CD4-positive, alpha-beta memory T cell (primary cell): ENCODE results near the gene XXYLT1. TPM values are rescaled to one million over a fixed set of nuclear protein-coding genes. Genes with fewer than 3 reads are reported as not detected.

Source experiments
- CTCF ChIA-PET: fragments of 350-600 bp; sonication (Branson Sonifier 250); formaldehyde crosslinking; loops from one replicate; lab custom pipeline; 2021; ENCODE audit warnings: inconsistent platforms; ENCODE audit not compliant: partially characterized antibody; lab: Charles Lee
- POLR2A ChIA-PET: fragments of 350-600 bp; sonication (Branson Sonifier 250); formaldehyde crosslinking; loops from one replicate; lab custom pipeline; 2021; ENCODE audit not compliant: partially characterized antibody; lab: Charles Lee
- DNase-seq, 5 donors: peaks; one replicate each; pipeline versions ENCODE4 v3.0.0 to v3.0.0-alpha.2; 2020 to 2022; ENCODE audit warnings: mixed read lengths in 1 of 5
- H3K27ac ChIP-seq: one replicate; pipeline ENCODE4 v1.7.0; 2013; ENCODE audit warnings: low read depth, low read length
- H3K27me3 ChIP-seq: 2 replicates; pipeline ENCODE4 v1.7.0; 2013; ENCODE audit warnings: mild to moderate bottlenecking, low read length, moderate library complexity; ENCODE audit not compliant: insufficient read depth
- H3K36me3 ChIP-seq: 2 replicates; pipeline ENCODE4 v1.7.0; 2013; ENCODE audit warnings: mild to moderate bottlenecking, low read length, moderate library complexity; ENCODE audit not compliant: insufficient read depth
- H3K4me1 ChIP-seq: 2 replicates; pipeline ENCODE4 v1.7.0; 2013; ENCODE audit warnings: mild to moderate bottlenecking, low read length, moderate library complexity; ENCODE audit not compliant: insufficient read depth
- H3K4me3 ChIP-seq, 2 donors: one replicate each; pipeline ENCODE4 v1.7.0; 2013; ENCODE audit warnings: low read length in 2 of 2, mild to moderate bottlenecking in 1 of 2
- H3K9me3 ChIP-seq, 2 donors: one replicate each; pipeline ENCODE4 v1.7.0; 2013; ENCODE audit warnings: low read length in 2 of 2, control low read depth in 1 of 2; ENCODE audit not compliant: control insufficient read depth in 1 of 2
- H3K27ac Mint-ChIP-seq, 7 donors: one replicate each; pipeline ENCODE4 v1.8.0; 2020 to 2021; ENCODE audit warnings: mixed read lengths in 7 of 7, mild to moderate bottlenecking in 6 of 7, inconsistent platforms in 3 of 7, moderate library complexity in 3 of 7
- H3K27me3 Mint-ChIP-seq, 2 donors: one replicate each; pipeline ENCODE4 v1.8.0; 2020 to 2021; ENCODE audit warnings: mixed read lengths in 2 of 2
- H3K36me3 Mint-ChIP-seq, 2 donors: one replicate each; pipeline ENCODE4 v1.8.0; 2020 to 2021; ENCODE audit warnings: mixed read lengths in 2 of 2, inconsistent platforms in 1 of 2, mild to moderate bottlenecking in 1 of 2
- H3K4me1 Mint-ChIP-seq, 4 donors: one replicate each; pipeline ENCODE4 v1.8.0; 2020 to 2021; ENCODE audit warnings: mixed read lengths in 4 of 4, mild to moderate bottlenecking in 1 of 4
- H3K4me3 Mint-ChIP-seq, 8 donors: one replicate each; pipeline ENCODE4 v1.8.0; 2020 to 2021; ENCODE audit warnings: mixed read lengths in 8 of 8, mild to moderate bottlenecking in 7 of 8, moderate library complexity in 6 of 8, inconsistent platforms in 3 of 8
- H3K9me3 Mint-ChIP-seq, 8 donors: one replicate each; pipeline ENCODE4 v1.8.0; 2020 to 2021; ENCODE audit warnings: mixed read lengths in 8 of 8, mild to moderate bottlenecking in 5 of 8, inconsistent platforms in 3 of 8, moderate library complexity in 1 of 8
- intact Hi-C: fragments of 100-400 bp; cut with micrococcal nuclease; formaldehyde crosslinking; loops from one replicate; pipeline ENCODE4 v1.15.1; 2023
- polyA plus RNA-seq, 2 donors: library from polyadenylated mRNA; unstranded; fragments of 300-500 nt; fragmentation: Illumina TruSeq; gene quantifications; one replicate each; pipeline ENCODE4 v1.2.3, GENCODE V29; 2021
- total RNA-seq, 2 experiments: library from RNA; stranded (reverse); gene quantifications; one replicate each; pipeline ENCODE4 v1.2.3, GENCODE V29; 2021

Gene XXYLT1
- total and polyA plus RNA-seq, 4 experiments from 2014 or later = 3.9 to 6.3 (median 4.3) TPM

GRCh38 chr3:195140816-195141793 lies 129.9 kb downstream of the XXYLT1 start:
- Histone ChIP-seq H3K4me3 (no peak overlapping the region), H3K27me3 (no peaks in the 10 kb centered on the region), H3K9me3 (peaks cover 0 to 8% of the 10 kb centered on the region in 2 donors), H3K27ac (no peak overlapping the region), H3K4me1 (no peaks in the 10 kb centered on the region), H3K36me3 (no peaks in the 10 kb centered on the region)
- no peaks in the 10 kb centered on the region for H3K27me3 Mint-ChIP-seq
- POLR2A ChIA-PET = no interaction called here
- intact Hi-C loops = no loop called here
- peaks cover 22 to 32% of the 10 kb centered on the region in 2 donors for H3K36me3 Mint-ChIP-seq
- peaks cover 7 to 24% (median 16%) of the 10 kb centered on the region in 8 donors for H3K9me3 Mint-ChIP-seq
- no peak for DNase-seq
- no peak overlapping the region for H3K4me3 Mint-ChIP-seq
- CTCF ChIA-PET = no interaction called here
- no peaks in the 10 kb centered on the region for H3K4me1 Mint-ChIP-seq
- H3K27ac Mint-ChIP-seq = no peak overlapping the region

GRCh38 chr3:195140410-195140809 lies 130.5 kb downstream of the XXYLT1 start:
- no peak overlapping the region for H3K27ac ChIP-seq
- ChIA-PET POLR2A (no interaction called here), CTCF (no interaction called here)
- no peaks in the 10 kb centered on the region for H3K4me1 ChIP-seq
- Mint-ChIP-seq H3K4me3 (no peak overlapping the region), H3K9me3 (peaks cover 7 to 24% (median 16%) of the 10 kb centered on the region in 8 donors), H3K4me1 (no peaks in the 10 kb centered on the region), H3K27me3 (no peaks in the 10 kb centered on the region), H3K36me3 (peaks cover 21 to 32% of the 10 kb centered on the region in 2 donors), H3K27ac (no peak overlapping the region)
- intact Hi-C loops = no loop called here
- no peak overlapping the region for H3K4me3 ChIP-seq
- DNase-seq = no peak
- peaks cover 0 to 8% of the 10 kb centered on the region in 2 donors for H3K9me3 ChIP-seq
- H3K27me3 ChIP-seq = no peaks in the 10 kb centered on the region
- H3K36me3 ChIP-seq = no peaks in the 10 kb centered on the region

- intact Hi-C loops = no loop called here
- Histone ChIP-seq H3K27me3 (no peaks in the 10 kb centered on the region), H3K36me3 (no peaks in the 10 kb centered on the region), H3K4me3 (no peak overlapping the region), H3K27ac (no peak overlapping the region), H3K4me1 (no peaks in the 10 kb centered on the region), H3K9me3 (peaks cover 0 to 8% of the 10 kb centered on the region in 2 donors)
- H3K36me3 Mint-ChIP-seq = peaks cover 21 to 32% of the 10 kb centered on the region in 2 donors
- ChIA-PET POLR2A (no interaction called here), CTCF (no interaction called here)
- H3K4me1 Mint-ChIP-seq = no peaks in the 10 kb centered on the region
- no peaks in the 10 kb centered on the region for H3K27me3 Mint-ChIP-seq
- no peak overlapping the region for H3K4me3 Mint-ChIP-seq
- DNase-seq = no peak
- peaks cover 7 to 24% (median 16%) of the 10 kb centered on the region in 8 donors for H3K9me3 Mint-ChIP-seq
- no peak overlapping the region for H3K27ac Mint-ChIP-seq
Measured at GRCh38 chr3:195139876-195140240, 131.1 kb downstream of the XXYLT1 start.

GRCh38 chr3:195139091-195139875 lies 131.7 kb downstream of the XXYLT1 start:
- Histone ChIP-seq H3K27ac (no peak overlapping the region), H3K36me3 (no peaks in the 10 kb centered on the region), H3K4me3 (no peak overlapping the region), H3K9me3 (peaks cover 0 to 8% of the 10 kb centered on the region in 2 donors), H3K4me1 (no peaks in the 10 kb centered on the region), H3K27me3 (no peaks in the 10 kb centered on the region)
- CTCF ChIA-PET = interaction anchor here (0.8 kb wide), 1 partner anchor 9 kb away, joined by 3 read pairs; no protein-coding TSS in a partner anchor
- peaks cover 21 to 32% of the 10 kb centered on the region in 2 donors for H3K36me3 Mint-ChIP-seq
- no peaks in the 10 kb centered on the region for H3K4me1 Mint-ChIP-seq
- POLR2A ChIA-PET = no interaction called here
- intact Hi-C loops = no loop called here
- peak overlapping the region in 2 of 7 donors; percentile 19 to 60 for H3K27ac Mint-ChIP-seq
- H3K9me3 Mint-ChIP-seq = peaks cover 7 to 24% (median 16%) of the 10 kb centered on the region in 8 donors
- no peak for DNase-seq
- H3K27me3 Mint-ChIP-seq = no peaks in the 10 kb centered on the region
- H3K4me3 Mint-ChIP-seq = no peak overlapping the region

GRCh38 chr3:195137638-195138588 lies 133.0 kb downstream of the XXYLT1 start:
- H3K9me3 Mint-ChIP-seq = peaks cover 7 to 24% (median 16%) of the 10 kb centered on the region in 8 donors
- no peaks in the 10 kb centered on the region for H3K27me3 Mint-ChIP-seq
- intact Hi-C loops = no loop called here
- DNase-seq = no peak
- peaks cover 21 to 27% of the 10 kb centered on the region in 2 donors for H3K36me3 Mint-ChIP-seq
- no peak overlapping the region for H3K27ac ChIP-seq
- no peak overlapping the region for H3K27ac Mint-ChIP-seq
- H3K4me3 Mint-ChIP-seq = no peak overlapping the region
- no peaks in the 10 kb centered on the region for H3K27me3 ChIP-seq
- H3K4me1 ChIP-seq = peaks cover 10% of the 10 kb centered on the region
- H3K36me3 ChIP-seq = no peaks in the 10 kb centered on the region
- CTCF ChIA-PET = interaction anchor here (0.8 kb wide), 1 partner anchor 31 kb away, joined by 3 read pairs; no protein-coding TSS in a partner anchor
- H3K9me3 ChIP-seq = peaks cover 0 to 8% of the 10 kb centered on the region in 2 donors
- H3K4me3 ChIP-seq = no peak overlapping the region
- POLR2A ChIA-PET = no interaction called here
- H3K4me1 Mint-ChIP-seq = peaks cover 4 to 8% (median 5%) of the 10 kb centered on the region in 4 donors

- Histone ChIP-seq H3K36me3 (no peaks in the 10 kb centered on the region), H3K9me3 (peaks cover 0 to 3% of the 10 kb centered on the region in 2 donors), H3K4me3 (no peak overlapping the region), H3K4me1 (peaks cover 14% of the 10 kb centered on the region), H3K27me3 (no peaks in the 10 kb centered on the region), H3K27ac (no peak overlapping the region)
- no peak overlapping the region for H3K27ac Mint-ChIP-seq
- intact Hi-C loops = no loop called here
- peaks cover 8 to 9% of the 10 kb centered on the region in 2 donors for H3K36me3 Mint-ChIP-seq
- ChIA-PET CTCF (no interaction called here), POLR2A (no interaction called here)
- no peaks in the 10 kb centered on the region for H3K27me3 Mint-ChIP-seq
- H3K4me3 Mint-ChIP-seq = no peak overlapping the region
- peaks cover 0 to 11% (median 7%) of the 10 kb centered on the region in 8 donors for H3K9me3 Mint-ChIP-seq
- DNase-seq = no peak
- H3K4me1 Mint-ChIP-seq = peaks cover 9 to 19% (median 12%) of the 10 kb centered on the region in 4 donors
Measured at GRCh38 chr3:195135917-195136316, 135.0 kb downstream of the XXYLT1 start.
